ENCODE measurements around the gene KCNJ14. TPM values are rescaled to one million over a fixed set of nuclear protein-coding genes. Genes with fewer than 3 reads are reported as not detected.

The KCNJ14 gene
- total RNA-seq, 1 donor from 2014 or later, result 2.2 TPM

DNA sequence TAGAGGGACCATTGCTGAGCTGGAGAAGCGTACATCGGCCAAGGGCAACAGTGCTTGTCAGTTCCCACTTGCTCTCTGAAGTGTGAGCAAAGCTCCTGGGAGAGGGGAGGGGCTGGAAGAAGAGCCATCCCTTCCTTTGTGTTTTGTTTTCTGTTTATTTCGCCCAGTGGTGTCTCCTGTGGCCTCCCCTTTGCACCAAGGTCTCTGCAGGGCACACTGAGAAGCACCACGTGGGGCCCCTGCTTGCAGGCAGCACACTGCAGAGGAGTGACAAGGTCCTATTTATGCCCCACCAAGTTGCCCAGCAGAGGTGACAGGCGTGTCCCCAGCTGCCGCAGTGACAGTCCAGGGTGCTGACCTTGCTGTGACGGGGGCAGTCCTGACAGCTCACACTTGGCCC, 38.0 kb upstream of the KCNJ14 start:
- TF ChIP-seq, protein P1, sequence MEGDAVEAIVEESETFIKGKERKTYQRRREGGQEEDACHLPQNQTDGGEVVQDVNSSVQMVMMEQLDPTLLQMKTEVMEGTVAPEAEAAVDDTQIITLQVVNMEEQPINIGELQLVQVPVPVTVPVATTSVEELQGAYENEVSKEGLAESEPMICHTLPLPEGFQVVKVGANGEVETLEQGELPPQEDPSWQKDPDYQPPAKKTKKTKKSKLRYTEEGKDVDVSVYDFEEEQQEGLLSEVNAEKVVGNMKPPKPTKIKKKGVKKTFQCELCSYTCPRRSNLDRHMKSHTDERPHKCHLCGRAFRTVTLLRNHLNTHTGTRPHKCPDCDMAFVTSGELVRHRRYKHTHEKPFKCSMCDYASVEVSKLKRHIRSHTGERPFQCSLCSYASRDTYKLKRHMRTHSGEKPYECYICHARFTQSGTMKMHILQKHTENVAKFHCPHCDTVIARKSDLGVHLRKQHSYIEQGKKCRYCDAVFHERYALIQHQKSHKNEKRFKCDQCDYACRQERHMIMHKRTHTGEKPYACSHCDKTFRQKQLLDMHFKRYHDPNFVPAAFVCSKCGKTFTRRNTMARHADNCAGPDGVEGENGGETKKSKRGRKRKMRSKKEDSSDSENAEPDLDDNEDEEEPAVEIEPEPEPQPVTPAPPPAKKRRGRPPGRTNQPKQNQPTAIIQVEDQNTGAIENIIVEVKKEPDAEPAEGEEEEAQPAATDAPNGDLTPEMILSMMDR (IDR thresholded peaks at IDR 0.05), result no peak
- H3K27ac Mint-ChIP-seq, result no peak overlapping the region
- no peak for ATAC-seq (ENCODE audit: low read depth)
- no peak overlapping the region for H3K4me3 Mint-ChIP-seq
- intact Hi-C loops (cut with micrococcal nuclease), result no loop called here
- DNase-seq, result no peak
- peaks cover 1% of the 10 kb centered on the region for H3K36me3 Mint-ChIP-seq (ENCODE audit: low read depth)
- no peaks in the 10 kb centered on the region for H3K9me3 Mint-ChIP-seq
- ChIA-PET POLR2A (no interaction called here), CTCF (no interaction called here)
- peaks cover 18% of the 10 kb centered on the region for H3K4me1 Mint-ChIP-seq
- H3K27me3 Mint-ChIP-seq, result peaks cover 27% of the 10 kb centered on the region

DNA sequence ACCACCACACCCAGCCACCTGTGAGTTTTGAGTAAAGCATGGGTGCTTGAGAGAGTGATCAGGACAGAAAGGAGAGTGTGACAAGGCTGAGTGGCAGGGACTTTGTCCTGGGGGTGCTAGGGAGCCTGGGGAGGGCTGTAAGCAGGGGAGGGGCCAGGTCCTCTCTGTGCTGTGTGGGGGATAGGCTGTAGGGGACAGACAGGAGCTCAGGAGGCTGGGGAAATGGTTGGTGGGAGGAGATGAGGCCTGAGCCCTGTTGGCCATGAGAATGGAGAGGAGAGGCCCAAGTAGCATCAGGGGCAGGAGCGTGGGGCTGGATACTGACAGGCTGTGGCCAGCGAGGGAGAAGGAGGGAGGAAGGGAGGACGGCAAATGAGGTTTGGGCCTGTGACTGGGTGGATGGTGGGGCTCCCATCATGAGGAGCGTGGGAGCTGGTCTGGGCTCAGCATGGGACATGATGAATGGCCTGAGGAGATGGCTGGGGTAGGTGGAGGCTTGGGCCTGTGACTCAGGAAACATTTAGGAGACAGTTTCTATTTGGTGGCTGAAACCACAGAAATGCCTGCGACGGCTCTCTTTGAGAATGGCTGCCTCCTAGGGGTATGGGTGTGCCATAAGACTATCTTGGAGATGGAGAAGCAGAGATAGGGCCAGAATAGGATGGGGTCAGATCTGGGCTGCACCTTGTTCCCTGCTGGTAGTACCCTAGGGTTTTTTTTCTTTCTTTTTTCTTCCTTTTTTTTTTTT, 36.9 kb upstream of the KCNJ14 start:
- no peaks in the 10 kb centered on the region for H3K9me3 Mint-ChIP-seq
- DNase-seq, result no peak
- ChIA-PET CTCF (no interaction called here), POLR2A (interaction anchor here (0.6 to 1.3 kb wide), 2 partner anchors 56 to 227 kb away, joined by 3 read pairs; no protein-coding TSS in a partner anchor)
- H3K4me1 Mint-ChIP-seq, result peaks cover 18% of the 10 kb centered on the region
- intact Hi-C loops (cut with micrococcal nuclease), result loop anchor here (1.0 kb wide), 2 partner anchors 27 to 55 kb away; partner anchors contain the start of genes GRWD1 and TMEM143
- no peak overlapping the region for H3K27ac Mint-ChIP-seq
- H3K27me3 Mint-ChIP-seq, result peaks cover 31% of the 10 kb centered on the region
- peak overlapping the region; percentile 84 for H3K4me3 Mint-ChIP-seq
- no peak for ATAC-seq (ENCODE audit: low read depth)
- H3K36me3 Mint-ChIP-seq (ENCODE audit: low read depth), result peaks cover 1% of the 10 kb centered on the region
- TF ChIP-seq, protein P1 (IDR thresholded peaks at IDR 0.05), result no peak

DNA sequence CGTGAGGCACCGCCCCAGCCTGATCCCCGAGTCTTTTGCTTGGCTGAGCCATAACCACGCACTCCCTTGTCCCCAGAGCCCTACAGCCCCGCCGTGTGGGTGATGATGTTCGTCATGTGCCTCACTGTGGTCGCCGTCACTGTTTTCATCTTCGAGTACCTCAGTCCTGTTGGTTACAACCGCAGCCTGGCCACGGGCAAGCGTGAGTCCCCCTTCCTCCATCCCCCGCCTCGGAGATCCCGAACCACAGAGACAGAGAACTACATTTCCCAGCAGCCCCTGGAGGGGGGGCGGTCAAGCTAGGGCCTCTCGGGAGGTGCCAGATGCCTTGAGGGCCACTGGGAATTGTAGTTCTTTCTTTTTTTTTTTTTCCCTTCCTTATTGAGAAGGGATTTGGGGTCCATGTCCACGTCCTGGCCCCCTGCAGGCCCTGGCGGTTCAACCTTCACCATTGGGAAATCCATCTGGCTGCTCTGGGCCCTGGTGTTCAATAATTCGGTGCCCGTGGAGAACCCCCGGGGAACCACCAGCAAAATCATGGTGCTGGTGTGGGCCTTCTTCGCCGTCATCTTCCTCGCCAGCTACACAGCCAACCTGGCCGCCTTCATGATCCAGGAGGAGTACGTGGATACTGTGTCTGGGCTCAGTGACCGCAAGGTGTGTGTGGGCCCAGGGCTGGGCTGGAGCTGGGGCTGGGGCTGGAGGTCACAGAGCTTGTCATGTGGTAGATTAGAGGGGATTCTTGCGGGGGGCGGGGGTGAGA, 36.0 kb upstream of the KCNJ14 start:
- ChIA-PET POLR2A (interaction anchor here (0.5 to 1.3 kb wide), 2 partner anchors 57 to 96 kb away, joined by 3 to 4 read pairs; no protein-coding TSS in a partner anchor), CTCF (no interaction called here)
- Mint-ChIP-seq H3K9me3 (no peaks in the 10 kb centered on the region), H3K4me1 (peaks cover 18% of the 10 kb centered on the region), H3K27ac (peak overlapping the region; percentile 56), H3K36me3 (ENCODE audit: low read depth) (peaks cover 1% of the 10 kb centered on the region), H3K27me3 (peaks cover 26% of the 10 kb centered on the region), H3K4me3 (peak overlapping the region; percentile 84)
- DNase-seq (peak; percentile 61), ATAC-seq (ENCODE audit: low read depth) (peak; percentile 87)
- intact Hi-C loops (cut with micrococcal nuclease), result loop anchor here (1.0 kb wide), 2 partner anchors 26 to 56 kb away; partner anchors contain the start of genes GRWD1 and TMEM143
- TF ChIP-seq, protein P1 (IDR thresholded peaks at IDR 0.05), result no peak

DNA sequence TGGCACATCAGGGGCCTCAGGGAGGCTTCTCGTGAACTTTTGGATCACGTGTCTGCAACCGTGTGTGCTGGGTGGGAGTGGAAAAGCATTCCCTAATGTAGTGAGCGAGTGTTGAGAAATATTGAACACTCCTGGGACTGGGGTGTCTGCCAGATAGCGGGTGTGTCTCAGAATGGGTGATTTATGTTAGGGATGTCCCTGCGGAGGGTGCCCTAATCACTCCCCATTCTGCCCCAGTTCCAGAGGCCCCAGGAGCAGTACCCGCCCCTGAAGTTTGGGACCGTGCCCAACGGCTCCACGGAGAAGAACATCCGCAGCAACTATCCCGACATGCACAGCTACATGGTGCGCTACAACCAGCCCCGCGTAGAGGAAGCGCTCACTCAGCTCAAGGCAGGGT, 33.8 kb upstream of the KCNJ14 start:
- Mint-ChIP-seq H3K27ac (no peak overlapping the region), H3K27me3 (peaks cover 10% of the 10 kb centered on the region), H3K4me3 (no peak overlapping the region), H3K4me1 (peaks cover 13% of the 10 kb centered on the region), H3K36me3 (ENCODE audit: low read depth) (peaks cover 1% of the 10 kb centered on the region), H3K9me3 (no peaks in the 10 kb centered on the region)
- POLR2A ChIA-PET, result no interaction called here
- CTCF ChIA-PET, result no interaction called here
- intact Hi-C loops (cut with micrococcal nuclease), result no loop called here
- DNase-seq (no peak), ATAC-seq (ENCODE audit: low read depth) (no peak)
- TF ChIP-seq, protein P1 (IDR thresholded peaks at IDR 0.05), result no peak

DNA sequence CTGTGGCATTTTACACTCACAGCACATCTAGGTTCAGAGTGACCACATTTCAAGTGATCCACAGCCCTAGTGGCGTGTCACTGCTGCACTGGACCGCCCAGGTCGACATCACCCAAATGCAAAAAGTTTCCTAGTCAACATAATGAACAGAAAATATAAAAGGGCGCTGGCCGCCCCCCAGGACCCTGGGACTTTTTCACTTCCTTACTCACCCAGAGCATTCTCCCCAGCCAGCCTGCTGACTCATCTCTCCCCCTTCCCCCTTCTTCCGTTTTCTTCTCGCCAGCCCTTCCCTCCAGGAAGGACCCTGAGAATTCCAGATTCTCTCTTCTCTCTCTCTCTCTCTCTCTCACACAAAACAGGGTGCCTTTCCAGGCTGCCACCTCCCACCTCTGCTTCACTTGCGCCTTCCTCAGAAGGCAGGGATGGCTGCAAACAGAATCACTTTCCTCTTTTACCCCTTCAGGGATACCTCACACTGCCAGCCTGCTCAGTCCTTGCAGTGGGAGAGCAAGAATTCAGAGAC, 30.6 kb upstream of the KCNJ14 start:
- no peak for DNase-seq
- ChIA-PET POLR2A (no interaction called here), CTCF (no interaction called here)
- intact Hi-C loops (cut with micrococcal nuclease), result no loop called here
- Mint-ChIP-seq H3K4me1 (peaks cover 6% of the 10 kb centered on the region), H3K27me3 (peaks cover 5% of the 10 kb centered on the region), H3K36me3 (ENCODE audit: low read depth) (no peaks in the 10 kb centered on the region), H3K4me3 (peak overlapping the region; percentile 20), H3K9me3 (no peaks in the 10 kb centered on the region), H3K27ac (peak overlapping the region; percentile 13)
- TF ChIP-seq, protein P1 (IDR thresholded peaks at IDR 0.05), result no peak
- peak; percentile 77 for ATAC-seq (ENCODE audit: low read depth)
